Measurements from ENCODE around the gene HECTD3. TPM values are rescaled to one million over a fixed set of nuclear protein-coding genes. Genes with fewer than 3 reads are reported as not detected.
"Not testable (repeated sequence)": the region's sequence is repeated elsewhere in the genome, so short reads cannot be mapped to it uniquely, and the experiment has no call there.

The HECTD3 gene
- polyA plus RNA-seq, 3 donors = 13.9 to 53.9 (median 16.7) TPM

DNA sequence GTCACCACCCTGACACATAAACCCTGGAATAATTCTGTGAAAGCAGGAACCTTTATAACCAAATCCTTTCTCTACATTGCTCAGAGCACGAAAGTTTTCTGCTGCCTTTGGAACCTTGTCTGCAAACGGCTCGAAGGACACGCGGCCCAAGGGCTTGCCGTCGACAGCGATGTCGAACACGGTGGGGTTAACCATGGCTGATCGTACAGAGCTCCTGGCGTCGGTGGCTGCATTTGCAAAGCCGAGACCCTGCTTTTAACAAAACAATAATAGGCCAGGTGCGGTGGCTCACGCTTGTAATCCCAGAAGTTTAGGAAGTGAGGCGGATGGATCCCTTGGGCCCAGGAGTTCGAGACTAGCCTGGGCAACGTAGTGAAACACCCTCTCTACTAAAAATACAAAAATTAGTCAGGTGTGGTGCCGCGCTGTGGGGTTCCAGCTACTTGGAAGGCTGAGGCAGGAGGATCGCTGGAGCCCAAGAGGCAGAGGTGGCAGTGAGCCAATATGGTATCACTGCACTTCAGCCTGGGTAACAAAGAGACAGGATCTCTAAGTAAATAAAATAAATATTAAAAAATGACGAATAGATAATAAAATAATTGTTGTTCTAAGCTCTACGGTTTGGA lies 22.5 kb downstream of the HECTD3 start:
- Histone ChIP-seq H3K4me2 (replicated peaks; ENCODE audit: extremely low read depth, low read length, poor library complexity, severe bottlenecking) (no peak overlapping the region), H3K36me3 (replicated peaks in 1 of 2; ENCODE audit: control insufficient read depth in 1 of 2, insufficient read depth in 2 of 2, low read length in 2 of 2) (no peaks in the 10 kb centered on the region), H3K9me3 (replicated peaks in 1 of 2; ENCODE audit: control insufficient read depth in 1 of 2, insufficient read depth in 1 of 2, low read length in 2 of 2) (no peaks in the 10 kb centered on the region), H2AFZ (ENCODE audit: insufficient read depth, low read depth, low read length, poor library complexity, severe bottlenecking) (no peak overlapping the region), H3K27ac (ENCODE audit: low read depth in 1 of 2, low read length in 2 of 2) (no peak overlapping the region), H3K4me1 (ENCODE audit: control insufficient read depth in 1 of 2, insufficient read depth in 2 of 2, low read length in 2 of 2) (peaks cover 14 to 21% of the 10 kb centered on the region in 2 donors), H3K4me3 (replicated peaks in 1 of 3; ENCODE audit: low read depth in 2 of 3, low read length in 3 of 3) (no peak overlapping the region), H3K27me3 (ENCODE audit: control insufficient read depth in 2 of 2, insufficient read depth in 2 of 2, low read length in 2 of 2) (no peaks in the 10 kb centered on the region), H4K20me1 (ENCODE audit: insufficient read depth, low read length) (no peaks in the 10 kb centered on the region), H3K9ac (ENCODE audit: insufficient read depth, low read length, poor library complexity, severe bottlenecking) (no peak overlapping the region), H3K79me2 (ENCODE audit: insufficient read depth, low read length) (peaks cover 8% of the 10 kb centered on the region)
- whole genome bisulfite sequencing (ENCODE audit: insufficient coverage) = 99% methylated on average over 16 of the region's 24 CpGs
- Mint-ChIP-seq H3K4me3 (no peak overlapping the region), H3K9me3 (peaks cover 0 to 2% (median 0%) of the 10 kb centered on the region in 7 donors), H3K4me1 (peaks cover 16% of the 10 kb centered on the region), H3K27ac (no peak overlapping the region), H3K36me3 (no peaks in the 10 kb centered on the region), H3K27me3 (ENCODE audit: low read depth in 3 of 3) (peaks cover 0 to 2% (median 0%) of the 10 kb centered on the region in 3 donors)
- intact Hi-C loops (cut with micrococcal nuclease) = loop anchor here in 1 of 2 donors (10.0 kb wide), 1 partner anchor 214 kb away; the partner anchor contains the start of gene RPS8
- DNase-seq = no peak
- TF ChIP-seq, protein P1, sequence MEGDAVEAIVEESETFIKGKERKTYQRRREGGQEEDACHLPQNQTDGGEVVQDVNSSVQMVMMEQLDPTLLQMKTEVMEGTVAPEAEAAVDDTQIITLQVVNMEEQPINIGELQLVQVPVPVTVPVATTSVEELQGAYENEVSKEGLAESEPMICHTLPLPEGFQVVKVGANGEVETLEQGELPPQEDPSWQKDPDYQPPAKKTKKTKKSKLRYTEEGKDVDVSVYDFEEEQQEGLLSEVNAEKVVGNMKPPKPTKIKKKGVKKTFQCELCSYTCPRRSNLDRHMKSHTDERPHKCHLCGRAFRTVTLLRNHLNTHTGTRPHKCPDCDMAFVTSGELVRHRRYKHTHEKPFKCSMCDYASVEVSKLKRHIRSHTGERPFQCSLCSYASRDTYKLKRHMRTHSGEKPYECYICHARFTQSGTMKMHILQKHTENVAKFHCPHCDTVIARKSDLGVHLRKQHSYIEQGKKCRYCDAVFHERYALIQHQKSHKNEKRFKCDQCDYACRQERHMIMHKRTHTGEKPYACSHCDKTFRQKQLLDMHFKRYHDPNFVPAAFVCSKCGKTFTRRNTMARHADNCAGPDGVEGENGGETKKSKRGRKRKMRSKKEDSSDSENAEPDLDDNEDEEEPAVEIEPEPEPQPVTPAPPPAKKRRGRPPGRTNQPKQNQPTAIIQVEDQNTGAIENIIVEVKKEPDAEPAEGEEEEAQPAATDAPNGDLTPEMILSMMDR (IDR thresholded peaks at IDR 0.05) = no peak

DNA sequence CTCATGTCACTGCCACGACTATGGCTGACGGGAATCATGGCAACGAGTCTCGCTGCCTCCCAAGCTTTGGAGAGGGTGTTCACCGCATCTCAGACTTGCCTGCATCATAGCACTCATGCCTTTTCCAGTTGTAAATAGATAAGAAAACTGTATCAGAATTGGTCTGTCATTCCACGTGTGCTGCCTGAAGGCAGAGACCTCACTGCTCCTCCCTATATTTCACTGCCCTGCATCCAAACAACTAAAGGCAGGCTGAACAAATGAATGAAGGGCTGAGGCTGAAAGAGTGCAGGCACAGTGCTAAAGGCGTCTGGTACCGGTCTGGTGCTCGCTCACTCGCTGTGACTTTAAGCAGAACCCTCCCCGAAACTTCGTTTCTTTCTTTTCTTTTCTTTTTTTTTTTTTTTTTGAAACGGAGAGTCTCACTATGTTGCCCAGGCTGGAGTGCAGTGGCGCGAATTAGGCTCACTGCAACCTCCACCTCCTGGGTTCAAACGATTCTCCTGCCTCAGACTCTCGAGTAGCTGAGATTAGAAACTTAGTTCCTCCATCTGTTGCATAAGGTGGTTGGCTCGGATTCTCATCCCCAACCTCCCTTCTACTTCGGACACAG lies 25.3 kb downstream of the HECTD3 start:
- H4K20me1 ChIP-seq (ENCODE audit: insufficient read depth, low read length) = no peaks in the 10 kb centered on the region
- H3K4me1 Mint-ChIP-seq = peaks cover 16% of the 10 kb centered on the region
- no peak for DNase-seq

DNA sequence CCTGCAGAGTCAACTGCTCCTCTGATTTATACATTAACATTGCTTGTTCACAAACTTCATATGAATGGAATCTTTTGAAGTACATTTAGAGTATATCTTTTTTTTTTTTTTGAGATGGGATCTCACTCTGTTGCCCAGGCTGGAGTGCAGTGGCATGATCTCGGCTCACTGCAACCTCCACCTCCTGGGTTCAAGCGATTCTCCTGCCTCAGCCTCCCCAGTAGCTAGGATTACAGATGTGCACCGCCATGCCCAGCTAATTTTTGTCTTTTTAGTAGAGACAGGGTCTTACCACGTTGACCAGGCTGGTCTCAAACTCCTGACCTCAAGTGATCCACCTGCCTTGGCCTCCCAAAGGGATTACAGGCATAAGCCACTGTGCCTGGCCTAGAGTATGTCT lies 33.8 kb downstream of the HECTD3 start:
- WGBS (ENCODE audit: insufficient coverage) = 100% methylated on average over 2 of the region's 4 CpGs
- H3K9me3 ChIP-seq (replicated peaks in 1 of 2; ENCODE audit: control insufficient read depth in 1 of 2, insufficient read depth in 1 of 2, low read length in 2 of 2); H3K27me3 Mint-ChIP-seq (ENCODE audit: low read depth in 3 of 3); H3K9ac ChIP-seq (ENCODE audit: insufficient read depth, low read length, poor library complexity, severe bottlenecking); H3K9me3 Mint-ChIP-seq; DNase-seq; H4K20me1 ChIP-seq (ENCODE audit: insufficient read depth, low read length); H3K4me2 ChIP-seq (replicated peaks; ENCODE audit: extremely low read depth, low read length, poor library complexity, severe bottlenecking); H3K4me3 ChIP-seq (replicated peaks in 1 of 3; ENCODE audit: low read depth in 2 of 3, low read length in 3 of 3); H3K79me2 ChIP-seq (ENCODE audit: insufficient read depth, low read length); H3K4me1 ChIP-seq (ENCODE audit: control insufficient read depth in 1 of 2, insufficient read depth in 2 of 2, low read length in 2 of 2); H3K27me3 ChIP-seq (ENCODE audit: control insufficient read depth in 2 of 2, insufficient read depth in 2 of 2, low read length in 2 of 2); H3K4me3 Mint-ChIP-seq; H3K27ac ChIP-seq (ENCODE audit: low read depth in 1 of 2, low read length in 2 of 2); H3K4me1 Mint-ChIP-seq; intact Hi-C loops (cut with micrococcal nuclease); H3K27ac Mint-ChIP-seq; H2AFZ ChIP-seq (ENCODE audit: insufficient read depth, low read depth, low read length, poor library complexity, severe bottlenecking): not testable (repeated sequence)
- H3K36me3 ChIP-seq (replicated peaks in 1 of 2; ENCODE audit: control insufficient read depth in 1 of 2, insufficient read depth in 2 of 2, low read length in 2 of 2) = peaks cover 47 to 76% of the 10 kb centered on the region in 2 donors
- H3K36me3 Mint-ChIP-seq = peaks cover 58 to 78% of the 10 kb centered on the region in 2 donors

More for the DNA sequence above, 25.3 kb downstream of the HECTD3 start:
- Histone ChIP-seq H3K9ac (ENCODE audit: insufficient read depth, low read length, poor library complexity, severe bottlenecking) (peak overlapping the region; percentile 59), H3K27ac (ENCODE audit: low read depth in 1 of 2, low read length in 2 of 2) (peak overlapping the region; percentile 65 to 78), H3K36me3 (replicated peaks in 1 of 2; ENCODE audit: control insufficient read depth in 1 of 2, insufficient read depth in 2 of 2, low read length in 2 of 2) (peaks cover 1 to 6% of the 10 kb centered on the region in 2 donors), H3K79me2 (ENCODE audit: insufficient read depth, low read length) (peaks cover 12% of the 10 kb centered on the region), H3K4me1 (ENCODE audit: control insufficient read depth in 1 of 2, insufficient read depth in 2 of 2, low read length in 2 of 2) (peaks cover 14 to 21% of the 10 kb centered on the region in 2 donors), H3K9me3 (replicated peaks in 1 of 2; ENCODE audit: control insufficient read depth in 1 of 2, insufficient read depth in 1 of 2, low read length in 2 of 2) (no peaks in the 10 kb centered on the region), H3K4me3 (replicated peaks in 1 of 3; ENCODE audit: low read depth in 2 of 3, low read length in 3 of 3) (peak overlapping the region; percentile 53 to 78 (median 63)), H3K27me3 (ENCODE audit: control insufficient read depth in 2 of 2, insufficient read depth in 2 of 2, low read length in 2 of 2) (no peaks in the 10 kb centered on the region), H3K4me2 (replicated peaks; ENCODE audit: extremely low read depth, low read length, poor library complexity, severe bottlenecking) (peak overlapping the region; percentile 82), H2AFZ (ENCODE audit: insufficient read depth, low read depth, low read length, poor library complexity, severe bottlenecking) (peak overlapping the region; percentile 79)
- WGBS (ENCODE audit: insufficient coverage) = 11% methylated on average over 12 of the region's 19 CpGs
- Mint-ChIP-seq H3K27me3 (ENCODE audit: low read depth in 3 of 3) (no peaks in the 10 kb centered on the region), H3K9me3 (peaks cover 0 to 2% (median 0%) of the 10 kb centered on the region in 7 donors), H3K36me3 (peaks cover 5 to 7% of the 10 kb centered on the region in 2 donors), H3K4me3 (peak overlapping the region; percentile 98), H3K27ac (peak overlapping the region; percentile 89 to 98 (median 94))
- intact Hi-C loops (cut with micrococcal nuclease) = loop anchor here (2.0 to 10.0 kb wide), 2 partner anchors 27 to 211 kb away; partner anchors contain the start of genes RPS8 (in 1 of the 2) and UROD (in 1 of the 2)
- TF ChIP-seq, protein P1 (IDR thresholded peaks at IDR 0.05) = no peak

Measured in CD14-positive monocyte (primary cell).